Measurements from ENCODE around the gene ZNF749.

GRCh38 chr19:57410877-57411671, 24.1 kb upstream of the ZNF749 start, which contains the start of gene ZNF17:
- TF ChIP-seq CTCF (conservative IDR thresholded peaks at IDR 0.05; ENCODE audit: low read depth, low read length) (no peak), CEBPB (IDR thresholded peaks at IDR 0.05; ENCODE audit: low read depth, low read length) (no peak), POLR2A (IDR thresholded peaks at IDR 0.05; ENCODE audit: low read depth, low read length) (no peak), RFX5 (IDR thresholded peaks at IDR 0.05; ENCODE audit: low read depth, low read length) (no peak), USF2 (IDR thresholded peaks at IDR 0.05; ENCODE audit: low read depth, low read length) (peak; percentile 63), RCOR1 (IDR thresholded peaks at IDR 0.05; ENCODE audit: insufficient replicate concordance, low read length) (no peak), MAFK (IDR thresholded peaks at IDR 0.05; ENCODE audit: low read depth, low read length) (no peak), ELK1 (IDR thresholded peaks at IDR 0.05; ENCODE audit: borderline replicate concordance, low read depth, low read length) (no peak), BHLHE40 (IDR thresholded peaks at IDR 0.05; ENCODE audit: low read depth, low read length) (peak; percentile 73), FOS (IDR thresholded peaks at IDR 0.05; ENCODE audit: low read depth, low read length) (no peak), MXI1 (IDR thresholded peaks at IDR 0.05; ENCODE audit: borderline replicate concordance, low read depth, low read length) (peak; percentile 80)

Measured in IMR-90 (cell line).